Nephron progenitor cell (in vitro differentiated cells): ENCODE data around the gene CPPED1.

Experiments used
- DNase-seq: peaks from one replicate; pipeline ENCODE4 v3.0.0; 2021
- H3K27ac Mint-ChIP-seq: 2 replicates; pipeline ENCODE4 v1.8.0; 2021; ENCODE audit warnings: mild to moderate bottlenecking, moderate library complexity, mixed read lengths
- H3K27me3 Mint-ChIP-seq: 2 replicates; pipeline ENCODE4 v1.8.0; 2021; ENCODE audit warnings: mild to moderate bottlenecking, low read depth, mixed read lengths; ENCODE audit not compliant: poor library complexity
- H3K36me3 Mint-ChIP-seq: 2 replicates; pipeline ENCODE4 v1.8.0; 2021; ENCODE audit warnings: low read depth, mixed read lengths
- H3K4me1 Mint-ChIP-seq: 2 replicates; pipeline ENCODE4 v1.8.0; 2021; ENCODE audit warnings: mixed read lengths
- H3K4me3 Mint-ChIP-seq: 2 replicates; pipeline ENCODE4 v1.8.0; 2021; ENCODE audit warnings: mild to moderate bottlenecking, moderate library complexity, mixed read lengths
- H3K9me3 Mint-ChIP-seq: 2 replicates; pipeline ENCODE4 v1.8.0; 2021; ENCODE audit warnings: mild to moderate bottlenecking, moderate library complexity, mixed read lengths
- TF ChIP-seq, protein P1 (sequence below): fragments of 200-600 bp; sonication (generic); IDR thresholded peaks from 2 replicates; pipeline ENCODE4 v1.5.0; 2021; ENCODE audit warnings: antibody characterized with exemption

CPPED1 gene

DNA sequence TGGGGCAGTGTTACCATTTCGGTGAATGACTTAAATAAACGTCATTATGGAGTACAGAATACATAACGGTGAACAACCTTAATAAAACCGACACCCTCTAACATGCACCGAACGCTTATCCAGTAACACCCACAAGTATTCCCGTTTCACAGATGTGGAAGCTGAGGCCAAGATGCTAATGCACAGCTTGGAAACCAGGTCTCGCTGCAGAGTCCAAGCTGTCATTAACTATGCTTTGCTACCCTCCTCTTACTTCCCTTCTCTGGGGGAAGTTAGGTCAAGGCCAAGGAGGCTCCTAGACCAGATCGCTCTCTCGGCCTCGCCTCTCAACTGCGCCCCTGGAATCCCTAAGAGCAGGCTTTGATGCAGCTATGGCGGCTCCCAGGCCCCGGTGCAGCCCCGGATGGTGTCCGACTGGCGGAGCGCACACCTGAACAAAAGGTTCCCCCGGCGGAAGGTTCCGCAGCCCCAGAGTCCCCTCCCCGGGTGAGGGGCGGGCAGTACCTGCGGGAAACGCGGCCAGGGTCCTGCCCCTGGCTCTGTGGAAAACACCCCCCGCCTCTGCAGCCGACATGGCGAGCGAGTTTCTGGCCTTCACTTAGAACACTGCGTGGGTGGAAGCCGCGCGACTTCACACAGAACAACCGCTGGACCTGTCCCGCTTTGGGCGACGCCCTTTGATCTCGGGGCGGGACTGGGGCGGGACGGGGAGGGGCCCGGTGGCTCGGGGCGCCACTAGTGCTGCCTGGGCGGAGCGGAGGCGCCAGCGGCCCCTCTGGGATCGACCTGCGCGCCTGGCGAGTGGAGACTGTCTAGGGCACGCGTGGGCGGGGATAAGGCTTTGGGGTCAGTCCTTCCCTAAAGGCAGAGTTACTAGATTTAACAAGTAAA is at the start of gene CPPED1:
CPPED1 (minus strand) TSS at position 685 of the 891 bp plus-strand sequence; CDS start at position 574, 111 bp downstream.
- peaks cover 46% of the 10 kb centered on the region for H3K4me1 Mint-ChIP-seq
- peak within 1 kb of the TSS; percentile 79 for H3K27ac Mint-ChIP-seq
- H3K4me3 Mint-ChIP-seq = peak within 1 kb of the TSS; percentile 95
- H3K9me3 Mint-ChIP-seq = peaks cover 5% of the 10 kb centered on the region
- peak; percentile 88 for DNase-seq
- H3K27me3 Mint-ChIP-seq = peaks cover 9% of the 10 kb centered on the region
- TF ChIP-seq, protein P1, sequence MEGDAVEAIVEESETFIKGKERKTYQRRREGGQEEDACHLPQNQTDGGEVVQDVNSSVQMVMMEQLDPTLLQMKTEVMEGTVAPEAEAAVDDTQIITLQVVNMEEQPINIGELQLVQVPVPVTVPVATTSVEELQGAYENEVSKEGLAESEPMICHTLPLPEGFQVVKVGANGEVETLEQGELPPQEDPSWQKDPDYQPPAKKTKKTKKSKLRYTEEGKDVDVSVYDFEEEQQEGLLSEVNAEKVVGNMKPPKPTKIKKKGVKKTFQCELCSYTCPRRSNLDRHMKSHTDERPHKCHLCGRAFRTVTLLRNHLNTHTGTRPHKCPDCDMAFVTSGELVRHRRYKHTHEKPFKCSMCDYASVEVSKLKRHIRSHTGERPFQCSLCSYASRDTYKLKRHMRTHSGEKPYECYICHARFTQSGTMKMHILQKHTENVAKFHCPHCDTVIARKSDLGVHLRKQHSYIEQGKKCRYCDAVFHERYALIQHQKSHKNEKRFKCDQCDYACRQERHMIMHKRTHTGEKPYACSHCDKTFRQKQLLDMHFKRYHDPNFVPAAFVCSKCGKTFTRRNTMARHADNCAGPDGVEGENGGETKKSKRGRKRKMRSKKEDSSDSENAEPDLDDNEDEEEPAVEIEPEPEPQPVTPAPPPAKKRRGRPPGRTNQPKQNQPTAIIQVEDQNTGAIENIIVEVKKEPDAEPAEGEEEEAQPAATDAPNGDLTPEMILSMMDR = no peak
- H3K36me3 Mint-ChIP-seq = peaks cover 5% of the 10 kb centered on the region

GRCh38 chr16:12850186-12850585 is 46.5 kb upstream of the CPPED1 start:
- Mint-ChIP-seq H3K36me3 (no peaks in the 10 kb centered on the region), H3K4me1 (no peaks in the 10 kb centered on the region), H3K27me3 (peaks cover 2% of the 10 kb centered on the region), H3K4me3 (no peak overlapping the region), H3K27ac (no peak overlapping the region), H3K9me3 (peaks cover 4% of the 10 kb centered on the region)
- TF ChIP-seq, protein P1 = no peak
- DNase-seq = no peak

- no peaks in the 10 kb centered on the region for H3K9me3 Mint-ChIP-seq
- DNase-seq = no peak
- H3K27ac Mint-ChIP-seq = no peak overlapping the region
- H3K36me3 Mint-ChIP-seq = no peaks in the 10 kb centered on the region
- no peaks in the 10 kb centered on the region for H3K4me1 Mint-ChIP-seq
- H3K27me3 Mint-ChIP-seq = peaks cover 9% of the 10 kb centered on the region
- no peak overlapping the region for H3K4me3 Mint-ChIP-seq
- TF ChIP-seq, protein P1 = no peak
These were observed 42.9 kb upstream of the CPPED1 start for GRCh38 chr16:12846592-12846991.

GRCh38 chr16:12845282-12845681 is 41.6 kb upstream of the CPPED1 start:
- H3K4me3 Mint-ChIP-seq = no peak overlapping the region
- H3K27me3 Mint-ChIP-seq = peaks cover 9% of the 10 kb centered on the region
- H3K9me3 Mint-ChIP-seq = peaks cover 7% of the 10 kb centered on the region
- no peak for DNase-seq
- TF ChIP-seq, protein P1 = no peak
- no peak overlapping the region for H3K27ac Mint-ChIP-seq
- no peaks in the 10 kb centered on the region for H3K36me3 Mint-ChIP-seq
- no peaks in the 10 kb centered on the region for H3K4me1 Mint-ChIP-seq

DNA sequence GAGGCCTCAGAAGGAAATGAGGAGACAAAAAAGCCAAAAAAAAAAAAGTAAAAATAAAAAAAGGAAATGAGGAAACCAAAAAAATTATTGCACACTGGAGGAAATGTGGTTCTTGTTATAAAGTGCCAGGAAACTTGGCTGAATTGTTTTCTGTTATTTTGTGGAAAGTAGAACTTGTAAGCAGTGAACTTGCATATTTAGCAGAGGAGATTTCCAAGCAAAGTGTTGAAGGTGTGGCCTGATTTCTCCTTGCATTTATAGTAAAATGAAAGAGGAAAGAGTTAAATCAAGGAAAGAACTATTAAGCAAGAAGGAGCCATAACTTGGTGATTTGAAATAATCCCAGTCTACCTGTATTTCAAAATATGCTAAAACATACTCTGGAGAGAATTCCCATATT is 34.1 kb upstream of the CPPED1 start:
- TF ChIP-seq, protein P1 = no peak
- Mint-ChIP-seq H3K27me3 (peaks cover 3% of the 10 kb centered on the region), H3K36me3 (no peaks in the 10 kb centered on the region), H3K27ac (no peak overlapping the region), H3K9me3 (peaks cover 33% of the 10 kb centered on the region), H3K4me3 (no peak overlapping the region), H3K4me1 (no peaks in the 10 kb centered on the region)
- no peak for DNase-seq

DNA sequence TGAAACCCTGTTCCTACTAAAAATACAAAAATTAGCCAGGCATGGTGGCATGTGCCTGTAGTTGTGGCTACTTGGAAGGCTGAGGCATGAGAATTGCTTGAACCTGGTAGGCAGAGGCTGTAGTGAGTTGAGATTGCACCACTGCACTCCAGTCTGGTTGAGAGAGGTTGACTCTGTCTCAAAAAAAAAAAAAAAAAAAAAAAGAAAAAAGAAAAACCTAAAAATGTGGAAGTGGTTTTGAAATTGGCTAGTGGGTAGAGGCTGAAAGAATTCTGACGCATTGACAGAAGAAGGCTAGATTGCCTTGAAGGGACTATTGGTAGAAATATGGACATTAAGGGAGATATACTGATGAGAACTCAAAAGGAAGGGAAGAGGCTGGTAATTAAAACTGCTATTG is 33.6 kb upstream of the CPPED1 start:
- Mint-ChIP-seq H3K4me1 (no peaks in the 10 kb centered on the region), H3K9me3 (peaks cover 33% of the 10 kb centered on the region), H3K36me3 (no peaks in the 10 kb centered on the region), H3K27me3 (peaks cover 5% of the 10 kb centered on the region), H3K27ac (no peak overlapping the region), H3K4me3 (no peak overlapping the region)
- DNase-seq = no peak
- TF ChIP-seq, protein P1 = no peak
